Measurements from ENCODE around the gene GPR17.

The GPR17 gene

GRCh38 chr2:127650785-127651380, 4.9 kb downstream of the GPR17 start:
- Mint-ChIP-seq H3K4me1 (ENCODE audit: low read depth) (peaks cover 20% of the 10 kb centered on the region), H3K27me3 (no peaks in the 10 kb centered on the region), H3K36me3 (no peaks in the 10 kb centered on the region), H3K9me3 (ENCODE audit: low read depth) (no peaks in the 10 kb centered on the region), H3K4me3 (no peak overlapping the region), H3K27ac (no peak overlapping the region)

- Mint-ChIP-seq H3K27ac (no peak overlapping the region), H3K27me3 (no peaks in the 10 kb centered on the region), H3K9me3 (ENCODE audit: low read depth) (no peaks in the 10 kb centered on the region), H3K36me3 (no peaks in the 10 kb centered on the region), H3K4me1 (ENCODE audit: low read depth) (peaks cover 20% of the 10 kb centered on the region), H3K4me3 (no peak overlapping the region)
These were observed 5.4 kb downstream of the GPR17 start for GRCh38 chr2:127651381-127651809.

- Mint-ChIP-seq H3K27ac (no peak overlapping the region), H3K9me3 (ENCODE audit: low read depth) (no peaks in the 10 kb centered on the region), H3K4me1 (ENCODE audit: low read depth) (peaks cover 17% of the 10 kb centered on the region), H3K27me3 (no peaks in the 10 kb centered on the region), H3K36me3 (no peaks in the 10 kb centered on the region), H3K4me3 (no peak overlapping the region)
These were observed 6.1 kb downstream of the GPR17 start for GRCh38 chr2:127651971-127652550.

GRCh38 chr2:127652786-127653357, 6.9 kb downstream of the GPR17 start:
- Mint-ChIP-seq H3K9me3 (ENCODE audit: low read depth) (no peaks in the 10 kb centered on the region), H3K4me1 (ENCODE audit: low read depth) (peaks cover 12% of the 10 kb centered on the region), H3K27ac (no peak overlapping the region), H3K27me3 (no peaks in the 10 kb centered on the region), H3K36me3 (no peaks in the 10 kb centered on the region), H3K4me3 (no peak overlapping the region)

GRCh38 chr2:127653421-127654083, 7.6 kb downstream of the GPR17 start:
- H3K4me1 Mint-ChIP-seq (ENCODE audit: low read depth): peaks cover 7% of the 10 kb centered on the region
- no peaks in the 10 kb centered on the region for H3K36me3 Mint-ChIP-seq
- H3K27ac Mint-ChIP-seq: no peak overlapping the region
- H3K9me3 Mint-ChIP-seq (ENCODE audit: low read depth): no peaks in the 10 kb centered on the region
- no peaks in the 10 kb centered on the region for H3K27me3 Mint-ChIP-seq
- H3K4me3 Mint-ChIP-seq: no peak overlapping the region

GRCh38 chr2:127654084-127654837, 8.3 kb downstream of the GPR17 start:
- H3K9me3 Mint-ChIP-seq (ENCODE audit: low read depth): no peaks in the 10 kb centered on the region
- no peaks in the 10 kb centered on the region for H3K27me3 Mint-ChIP-seq
- H3K4me1 Mint-ChIP-seq (ENCODE audit: low read depth): peaks cover 4% of the 10 kb centered on the region
- no peak overlapping the region for H3K27ac Mint-ChIP-seq
- H3K4me3 Mint-ChIP-seq: no peak overlapping the region
- H3K36me3 Mint-ChIP-seq: no peaks in the 10 kb centered on the region

GRCh38 chr2:127654838-127655175, 8.9 kb downstream of the GPR17 start:
- Mint-ChIP-seq H3K27me3 (no peaks in the 10 kb centered on the region), H3K4me1 (ENCODE audit: low read depth) (no peaks in the 10 kb centered on the region), H3K4me3 (no peak overlapping the region), H3K36me3 (no peaks in the 10 kb centered on the region), H3K27ac (no peak overlapping the region), H3K9me3 (ENCODE audit: low read depth) (no peaks in the 10 kb centered on the region)

- no peak overlapping the region for H3K4me3 Mint-ChIP-seq
- no peaks in the 10 kb centered on the region for H3K27me3 Mint-ChIP-seq
- no peaks in the 10 kb centered on the region for H3K4me1 Mint-ChIP-seq (ENCODE audit: low read depth)
- H3K27ac Mint-ChIP-seq: no peak overlapping the region
- no peaks in the 10 kb centered on the region for H3K9me3 Mint-ChIP-seq (ENCODE audit: low read depth)
- H3K36me3 Mint-ChIP-seq: no peaks in the 10 kb centered on the region
These were observed 9.5 kb downstream of the GPR17 start for GRCh38 chr2:127655209-127656073.

GRCh38 chr2:127656569-127657231, 10.7 kb downstream of the GPR17 start:
- no peaks in the 10 kb centered on the region for H3K9me3 Mint-ChIP-seq (ENCODE audit: low read depth)
- no peak overlapping the region for H3K4me3 Mint-ChIP-seq
- H3K27ac Mint-ChIP-seq: no peak overlapping the region

GRCh38 chr2:127657232-127657595, 11.3 kb downstream of the GPR17 start:
- peaks cover 7% of the 10 kb centered on the region for H3K27me3 Mint-ChIP-seq
- no peak overlapping the region for H3K4me3 Mint-ChIP-seq
- no peaks in the 10 kb centered on the region for H3K9me3 Mint-ChIP-seq (ENCODE audit: low read depth)
- no peak overlapping the region for H3K27ac Mint-ChIP-seq
- H3K4me1 Mint-ChIP-seq (ENCODE audit: low read depth): no peaks in the 10 kb centered on the region
- H3K36me3 Mint-ChIP-seq: no peaks in the 10 kb centered on the region

More at GRCh38 chr2:127656569-127657231, 10.7 kb downstream of the GPR17 start:
- no peaks in the 10 kb centered on the region for H3K36me3 Mint-ChIP-seq
- peaks cover 4% of the 10 kb centered on the region for H3K27me3 Mint-ChIP-seq
- H3K4me1 Mint-ChIP-seq (ENCODE audit: low read depth): no peaks in the 10 kb centered on the region

- Mint-ChIP-seq H3K27me3 (peaks cover 7% of the 10 kb centered on the region), H3K36me3 (no peaks in the 10 kb centered on the region), H3K4me1 (ENCODE audit: low read depth) (no peaks in the 10 kb centered on the region), H3K27ac (no peak overlapping the region), H3K9me3 (ENCODE audit: low read depth) (no peaks in the 10 kb centered on the region), H3K4me3 (no peak overlapping the region)
These were observed 12.2 kb downstream of the GPR17 start for GRCh38 chr2:127658146-127658545.

- no peak overlapping the region for H3K27ac Mint-ChIP-seq
- H3K36me3 Mint-ChIP-seq: no peaks in the 10 kb centered on the region
- H3K27me3 Mint-ChIP-seq: peaks cover 10% of the 10 kb centered on the region
- no peaks in the 10 kb centered on the region for H3K4me1 Mint-ChIP-seq (ENCODE audit: low read depth)
- H3K9me3 Mint-ChIP-seq (ENCODE audit: low read depth): no peaks in the 10 kb centered on the region
- no peak overlapping the region for H3K4me3 Mint-ChIP-seq
These were observed 12.9 kb downstream of the GPR17 start for GRCh38 chr2:127658641-127659407.

GRCh38 chr2:127659408-127660290, 13.7 kb downstream of the GPR17 start:
- no peak overlapping the region for H3K4me3 Mint-ChIP-seq
- no peaks in the 10 kb centered on the region for H3K9me3 Mint-ChIP-seq (ENCODE audit: low read depth)
- peaks cover 10% of the 10 kb centered on the region for H3K27me3 Mint-ChIP-seq
- no peaks in the 10 kb centered on the region for H3K4me1 Mint-ChIP-seq (ENCODE audit: low read depth)
- no peak overlapping the region for H3K27ac Mint-ChIP-seq
- no peaks in the 10 kb centered on the region for H3K36me3 Mint-ChIP-seq

Data from activated naive CD8-positive, alpha-beta T cell (primary cell).